ENCODE results near the gene IFITM10.

Gene IFITM10

GRCh38 chr11:1728931-1729691 is 21.3 kb downstream of the IFITM10 start:
- TF ChIP-seq CSDC2 (CRISPR knock-in tag; IDR thresholded peaks at IDR 0.05) (no peak), ZNF565 (CRISPR knock-in tag; conservative IDR thresholded peaks at IDR 0.05; ENCODE audit: low read depth) (no peak), ZFP3 (CRISPR knock-in tag; IDR thresholded peaks at IDR 0.05) (no peak), ZNF8 (CRISPR knock-in tag; IDR thresholded peaks at IDR 0.05) (no peak), RARB (CRISPR knock-in tag; IDR thresholded peaks at IDR 0.05) (no peak), ZFP30 (CRISPR knock-in tag; IDR thresholded peaks at IDR 0.05) (no peak), ZNF70 (CRISPR knock-in tag; IDR thresholded peaks at IDR 0.05) (no peak), BACH2 (CRISPR knock-in tag; IDR thresholded peaks at IDR 0.05; ENCODE audit: borderline replicate concordance) (no peak), POU6F1 (CRISPR knock-in tag; IDR thresholded peaks at IDR 0.05; ENCODE audit: borderline replicate concordance, low read depth) (no peak), SNAI2 (CRISPR knock-in tag; IDR thresholded peaks at IDR 0.05) (no peak), ZC3H10 (CRISPR knock-in tag; IDR thresholded peaks at IDR 0.05) (no peak), PATZ1 (CRISPR knock-in tag; IDR thresholded peaks at IDR 0.05; ENCODE audit: borderline replicate concordance) (no peak), CREB5 (CRISPR knock-in tag; IDR thresholded peaks at IDR 0.05; ENCODE audit: low read depth) (no peak), ESRRG (CRISPR knock-in tag; IDR thresholded peaks at IDR 0.05) (no peak), OSR1 (CRISPR knock-in tag; IDR thresholded peaks at IDR 0.05) (no peak), GLIS3 (CRISPR knock-in tag; IDR thresholded peaks at IDR 0.05) (no peak), ARNTL (CRISPR knock-in tag; IDR thresholded peaks at IDR 0.05; ENCODE audit: borderline replicate concordance, low read depth) (no peak), TCF4 (CRISPR knock-in tag; IDR thresholded peaks at IDR 0.05; ENCODE audit: borderline replicate concordance) (no peak), TOX (CRISPR knock-in tag; IDR thresholded peaks at IDR 0.05; ENCODE audit: borderline replicate concordance) (no peak)
- ATAC-seq: no peak

GRCh38 chr11:1728301-1728700 is 22.1 kb downstream of the IFITM10 start:
- TF ChIP-seq TCF4 (CRISPR knock-in tag; IDR thresholded peaks at IDR 0.05; ENCODE audit: borderline replicate concordance) (no peak), CSDC2 (CRISPR knock-in tag; IDR thresholded peaks at IDR 0.05) (no peak), RARB (CRISPR knock-in tag; IDR thresholded peaks at IDR 0.05) (no peak), BACH2 (CRISPR knock-in tag; IDR thresholded peaks at IDR 0.05; ENCODE audit: borderline replicate concordance) (no peak), GLIS3 (CRISPR knock-in tag; IDR thresholded peaks at IDR 0.05) (no peak), ZFP30 (CRISPR knock-in tag; IDR thresholded peaks at IDR 0.05) (no peak), ZNF70 (CRISPR knock-in tag; IDR thresholded peaks at IDR 0.05) (no peak), ZNF8 (CRISPR knock-in tag; IDR thresholded peaks at IDR 0.05) (no peak), ZFP3 (CRISPR knock-in tag; IDR thresholded peaks at IDR 0.05) (no peak), ZNF565 (CRISPR knock-in tag; conservative IDR thresholded peaks at IDR 0.05; ENCODE audit: low read depth) (no peak), OSR1 (CRISPR knock-in tag; IDR thresholded peaks at IDR 0.05) (no peak), CREB5 (CRISPR knock-in tag; IDR thresholded peaks at IDR 0.05; ENCODE audit: low read depth) (no peak), PPARA (CRISPR knock-in tag; IDR thresholded peaks at IDR 0.05; ENCODE audit: borderline replicate concordance) (no peak), POU6F1 (CRISPR knock-in tag; IDR thresholded peaks at IDR 0.05; ENCODE audit: borderline replicate concordance, low read depth) (no peak), TOX (CRISPR knock-in tag; IDR thresholded peaks at IDR 0.05; ENCODE audit: borderline replicate concordance) (no peak)
- ATAC-seq: no peak

- ATAC-seq: no peak
- TF ChIP-seq ZC3H10 (CRISPR knock-in tag; IDR thresholded peaks at IDR 0.05) (no peak), ESRRG (CRISPR knock-in tag; IDR thresholded peaks at IDR 0.05) (no peak), ZFP30 (CRISPR knock-in tag; IDR thresholded peaks at IDR 0.05) (no peak), PPARA (CRISPR knock-in tag; IDR thresholded peaks at IDR 0.05; ENCODE audit: borderline replicate concordance) (no peak), ZNF8 (CRISPR knock-in tag; IDR thresholded peaks at IDR 0.05) (no peak), ZNF565 (CRISPR knock-in tag; conservative IDR thresholded peaks at IDR 0.05; ENCODE audit: low read depth) (no peak), GLIS3 (CRISPR knock-in tag; IDR thresholded peaks at IDR 0.05) (no peak), ZNF70 (CRISPR knock-in tag; IDR thresholded peaks at IDR 0.05) (no peak), TOX (CRISPR knock-in tag; IDR thresholded peaks at IDR 0.05; ENCODE audit: borderline replicate concordance) (no peak), ISL1 (CRISPR knock-in tag; IDR thresholded peaks at IDR 0.05) (no peak), TCF4 (CRISPR knock-in tag; IDR thresholded peaks at IDR 0.05; ENCODE audit: borderline replicate concordance) (no peak), ZFP3 (CRISPR knock-in tag; IDR thresholded peaks at IDR 0.05) (no peak), ARNTL (CRISPR knock-in tag; IDR thresholded peaks at IDR 0.05; ENCODE audit: borderline replicate concordance, low read depth) (no peak), CSRNP3 (CRISPR knock-in tag; IDR thresholded peaks at IDR 0.05) (no peak)
These were observed 22.5 kb downstream of the IFITM10 start for GRCh38 chr11:1727861-1728260.
